Measurements from ENCODE around the gene SIGLEC8. TPM values are rescaled to one million over a fixed set of nuclear protein-coding genes. Genes with fewer than 3 reads are reported as not detected.

Gene SIGLEC8
- total and polyA plus RNA-seq, 9 of the 15 experiments (the other 6 are each of a cell fraction or from before 2014, with no cell fraction given) = 0.04 to 0.65 (median 0.39) TPM

GRCh38 chr19:51467864-51468544 is 9.8 kb upstream of the SIGLEC8 start (continued):
- TF ChIP-seq ATF4 (CRISPR knock-in tag; IDR thresholded peaks at IDR 0.05) (no peak), ELK3 (CRISPR knock-in tag; IDR thresholded peaks at IDR 0.05) (no peak), ZBTB26 (CRISPR knock-in tag; IDR thresholded peaks at IDR 0.05) (peak; percentile 79; the same call in 1 of the 2 replicates), LEF1 (IDR thresholded peaks at IDR 0.05) (peak; percentile 78), SOX6 (IDR thresholded peaks at IDR 0.05) (peak; percentile 91), ZNF24 (IDR thresholded peaks at IDR 0.05) (peak; percentile 50), CEBPB (tag; IDR thresholded peaks at IDR 0.05) (no peak), PREB (CRISPR knock-in tag; IDR thresholded peaks at IDR 0.05) (no peak), SMARCA5 (IDR thresholded peaks at IDR 0.05) (no peak), YBX1 (IDR thresholded peaks at IDR 0.05) (no peak), E2F1 (CRISPR knock-in tag; IDR thresholded peaks at IDR 0.05) (no peak), SMARCE1 (IDR thresholded peaks at IDR 0.05) (peak; percentile 73), NCOA6 (IDR thresholded peaks at IDR 0.05) (no peak), CHD2 (IDR thresholded peaks at IDR 0.05; ENCODE audit: low read depth, low read length) (no peak), ZNF165 (CRISPR knock-in tag; IDR thresholded peaks at IDR 0.05; ENCODE audit: borderline replicate concordance) (no peak), ZFP91 (CRISPR knock-in tag; IDR thresholded peaks at IDR 0.05) (no peak), E2F5 (CRISPR knock-in tag; IDR thresholded peaks at IDR 0.05) (no peak), ZNF449 (CRISPR knock-in tag; IDR thresholded peaks at IDR 0.05) (no peak), GATAD2B (IDR thresholded peaks at IDR 0.05; ENCODE audit: borderline replicate concordance) (peak; percentile 80; the same call in 1 of the 2 replicates), HDAC3 (IDR thresholded peaks at IDR 0.05; ENCODE audit: borderline replicate concordance, partially characterized antibody) (peak; percentile 81)

Data from K562 (cell line).